ENCODE results near the gene SULT1A1.
"Not testable (repeated sequence)": the region's sequence is repeated elsewhere in the genome, so short reads cannot be mapped to it uniquely, and the experiment has no call there.

Gene SULT1A1

DNA sequence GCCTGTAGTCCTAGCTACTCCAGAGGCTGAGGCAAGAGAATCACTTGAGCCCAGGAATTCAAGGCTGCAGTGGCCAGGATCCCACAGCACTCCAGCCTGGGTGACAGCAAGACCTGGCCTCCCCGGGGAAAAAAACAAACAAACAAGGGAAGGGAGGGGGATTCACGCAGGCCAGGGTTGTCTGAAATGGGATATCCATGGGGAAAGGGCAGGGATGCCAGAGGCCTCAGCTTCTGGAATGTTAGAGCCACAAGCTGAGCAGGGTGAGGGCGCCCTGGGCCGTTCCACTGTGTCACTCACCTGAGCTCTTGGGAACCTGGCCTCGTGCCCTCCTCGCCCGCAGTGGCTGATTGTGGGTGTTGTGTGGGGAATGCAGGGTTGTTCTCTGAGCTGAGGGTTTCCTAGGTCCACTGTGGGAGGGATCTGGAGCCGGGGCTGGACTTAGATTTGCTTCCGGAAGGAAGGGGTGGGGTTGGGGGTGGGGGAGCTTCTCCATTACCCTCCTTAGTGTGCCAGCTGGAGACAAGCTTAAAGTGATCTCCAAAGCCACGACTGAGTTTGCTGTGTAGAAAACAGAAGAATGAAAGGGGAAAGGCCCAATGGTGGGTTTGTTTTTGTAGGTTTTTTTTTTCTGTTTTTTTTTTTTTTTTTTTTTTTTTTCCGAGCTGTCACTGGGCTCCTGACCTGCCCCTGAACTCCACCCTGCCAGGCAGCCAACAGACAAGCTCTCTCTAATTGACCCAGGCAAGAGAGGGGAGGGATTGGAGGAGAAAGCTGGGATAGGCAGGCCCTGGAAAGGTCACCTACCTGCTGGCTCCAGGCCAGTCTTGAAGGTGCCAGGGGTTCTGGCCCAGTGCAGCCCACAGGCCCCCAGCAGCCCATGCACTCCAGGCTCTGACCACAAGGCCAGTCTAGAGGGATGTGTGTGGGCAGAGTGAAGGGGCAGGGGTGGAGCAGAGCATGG lies at the start of gene SULT1A1:
Gene SULT1A1, minus strand, starts transcription at position 414 of the 964 bp plus-strand sequence. CDS start 1,189 bp downstream, outside the sequence.
- CTCF ChIA-PET = no interaction called here
- POLR2A ChIA-PET = no interaction called here
- no peak within 1 kb of the TSS for H3K4me3 ChIP-seq (ENCODE audit: low read depth, low read length)
- DNase-seq (ENCODE audit: low read depth, low spot score) = no peak
- TF ChIP-seq, protein P1, sequence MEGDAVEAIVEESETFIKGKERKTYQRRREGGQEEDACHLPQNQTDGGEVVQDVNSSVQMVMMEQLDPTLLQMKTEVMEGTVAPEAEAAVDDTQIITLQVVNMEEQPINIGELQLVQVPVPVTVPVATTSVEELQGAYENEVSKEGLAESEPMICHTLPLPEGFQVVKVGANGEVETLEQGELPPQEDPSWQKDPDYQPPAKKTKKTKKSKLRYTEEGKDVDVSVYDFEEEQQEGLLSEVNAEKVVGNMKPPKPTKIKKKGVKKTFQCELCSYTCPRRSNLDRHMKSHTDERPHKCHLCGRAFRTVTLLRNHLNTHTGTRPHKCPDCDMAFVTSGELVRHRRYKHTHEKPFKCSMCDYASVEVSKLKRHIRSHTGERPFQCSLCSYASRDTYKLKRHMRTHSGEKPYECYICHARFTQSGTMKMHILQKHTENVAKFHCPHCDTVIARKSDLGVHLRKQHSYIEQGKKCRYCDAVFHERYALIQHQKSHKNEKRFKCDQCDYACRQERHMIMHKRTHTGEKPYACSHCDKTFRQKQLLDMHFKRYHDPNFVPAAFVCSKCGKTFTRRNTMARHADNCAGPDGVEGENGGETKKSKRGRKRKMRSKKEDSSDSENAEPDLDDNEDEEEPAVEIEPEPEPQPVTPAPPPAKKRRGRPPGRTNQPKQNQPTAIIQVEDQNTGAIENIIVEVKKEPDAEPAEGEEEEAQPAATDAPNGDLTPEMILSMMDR (IDR thresholded peaks at IDR 0.05; ENCODE audit: insufficient read depth, low read length, missing control alignments) = no peak

DNA sequence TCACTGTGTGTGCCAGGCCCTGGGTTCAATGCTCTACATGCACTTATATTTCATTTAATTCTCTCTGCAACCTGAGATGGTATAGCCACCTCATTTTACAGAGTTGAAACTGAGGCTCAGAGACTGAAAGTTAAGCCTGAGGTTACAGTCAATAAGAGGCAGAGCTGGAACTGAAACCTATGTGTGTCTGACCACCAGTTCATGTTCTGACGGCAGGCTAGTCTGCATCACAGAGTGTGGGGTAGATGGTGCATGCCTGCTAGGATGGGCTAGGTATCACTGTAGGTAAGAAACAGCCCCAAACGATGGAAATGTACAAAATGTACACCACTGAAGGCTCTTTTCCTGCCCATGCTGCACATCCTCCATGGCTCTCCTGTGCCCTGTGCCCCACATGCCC lies 30.1 kb upstream of the SULT1A1 start:
- CTCF ChIA-PET = not testable (repeated sequence)

DNA sequence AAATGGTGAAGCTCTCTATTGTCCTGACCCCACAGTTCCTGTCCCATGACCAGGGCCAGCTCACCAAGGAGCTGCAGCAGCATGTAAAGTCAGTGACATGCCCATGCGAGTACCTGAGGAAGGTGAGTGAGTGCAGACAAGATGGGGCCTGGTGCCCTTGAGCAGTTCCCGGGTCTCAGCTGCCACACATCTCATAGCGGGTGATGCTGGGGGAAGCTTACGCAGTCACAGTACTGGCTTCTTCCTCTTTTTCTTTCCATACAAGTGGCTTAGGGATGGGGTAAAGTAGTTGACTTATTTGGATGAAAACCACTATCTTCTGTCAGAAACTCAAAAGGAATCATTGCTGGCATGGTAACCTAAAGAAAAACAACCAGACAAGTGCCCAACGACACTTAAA lies 28.5 kb upstream of the SULT1A1 start:
- DNase-seq (ENCODE audit: low read depth, low spot score); POLR2A ChIA-PET; CTCF ChIA-PET; H3K4me3 ChIP-seq (ENCODE audit: low read depth, low read length): not testable (repeated sequence)

More for the DNA sequence above, 30.1 kb upstream of the SULT1A1 start:
- POLR2A ChIA-PET; DNase-seq (ENCODE audit: low read depth, low spot score); H3K4me3 ChIP-seq (ENCODE audit: low read depth, low read length): not testable (repeated sequence)

DNA sequence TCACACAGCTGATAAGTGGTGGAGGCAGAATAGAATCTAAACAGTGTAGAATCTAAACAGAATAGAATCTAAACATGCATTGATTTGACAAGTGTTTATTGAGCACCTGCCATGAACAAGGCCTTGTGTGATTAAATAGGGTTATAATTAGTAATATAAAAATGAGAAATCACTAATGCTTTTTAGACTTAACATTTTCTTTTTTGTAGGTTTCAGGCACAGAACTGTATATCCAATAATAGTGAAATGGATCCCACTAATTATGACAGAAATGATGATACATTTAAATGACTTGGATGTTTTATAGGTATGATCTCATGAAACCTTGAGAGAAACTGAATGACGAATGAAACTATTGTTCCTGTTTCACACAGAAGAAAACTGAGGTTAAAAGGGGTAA lies 27.9 kb upstream of the SULT1A1 start, which contains the start of gene NPIPB8:
Gene NPIPB8, plus strand, starts transcription at position 301 of the 400 bp plus-strand sequence. CDS start 296 bp downstream, outside the sequence.
- H3K4me3 ChIP-seq (ENCODE audit: low read depth, low read length); DNase-seq (ENCODE audit: low read depth, low spot score); POLR2A ChIA-PET; CTCF ChIA-PET: not testable (repeated sequence)

DNA sequence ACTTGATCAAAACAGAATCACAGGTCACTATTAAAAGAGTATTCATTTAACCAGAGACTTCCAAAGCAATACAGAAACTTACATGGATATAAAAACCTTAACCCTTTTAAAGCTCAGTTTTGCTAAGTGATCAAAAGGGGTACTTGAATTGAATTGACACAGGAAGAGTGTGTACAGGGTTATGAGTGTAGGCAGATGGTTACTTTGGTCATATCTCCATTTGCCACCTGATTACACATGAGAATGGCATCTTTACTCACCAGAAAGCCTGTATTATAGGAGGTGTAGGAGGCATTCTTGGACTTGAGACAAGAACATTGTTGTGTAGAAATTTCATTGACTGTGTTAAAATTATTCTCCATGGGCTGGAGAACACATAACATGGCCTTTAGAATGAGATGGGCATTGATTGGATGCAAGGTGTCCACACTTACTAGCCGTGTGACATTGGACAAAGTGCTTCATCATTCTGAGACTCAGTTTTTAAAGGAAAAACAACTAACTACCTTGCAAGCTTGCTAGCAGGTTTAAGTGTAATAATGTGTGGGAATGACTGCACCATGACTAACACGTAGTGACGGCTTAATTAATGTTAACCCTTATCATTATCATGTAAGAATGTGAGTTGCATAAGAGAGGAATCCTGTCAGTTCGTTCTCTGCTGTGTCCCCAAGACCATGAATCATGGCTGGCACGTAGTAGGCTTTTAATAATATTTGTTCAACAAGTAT lies 26.4 kb upstream of the SULT1A1 start:
- POLR2A ChIA-PET; H3K4me3 ChIP-seq (ENCODE audit: low read depth, low read length); CTCF ChIA-PET: not testable (repeated sequence)
- DNase-seq (ENCODE audit: low read depth, low spot score) = peak; percentile 10

DNA sequence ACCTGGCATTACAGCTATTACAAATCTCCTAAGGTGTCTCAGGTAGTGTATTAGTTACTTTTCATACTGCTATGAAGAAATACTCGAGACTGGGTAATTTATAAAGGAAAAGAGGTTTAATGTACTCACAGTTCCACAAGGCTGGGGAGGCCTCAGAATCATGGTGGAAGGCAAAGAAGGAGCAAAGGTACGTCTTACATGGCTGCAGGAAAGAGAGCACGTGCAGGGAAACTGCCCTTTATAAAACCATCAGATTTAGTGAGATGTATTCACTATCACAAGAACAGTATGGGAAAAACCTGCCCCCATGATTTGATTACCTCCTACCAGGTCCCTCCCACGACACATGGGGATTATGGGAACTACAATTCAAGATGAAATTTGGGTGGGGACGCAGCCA lies 21.1 kb upstream of the SULT1A1 start:
- CTCF ChIA-PET; POLR2A ChIA-PET; H3K4me3 ChIP-seq (ENCODE audit: low read depth, low read length); DNase-seq (ENCODE audit: low read depth, low spot score): not testable (repeated sequence)

DNA sequence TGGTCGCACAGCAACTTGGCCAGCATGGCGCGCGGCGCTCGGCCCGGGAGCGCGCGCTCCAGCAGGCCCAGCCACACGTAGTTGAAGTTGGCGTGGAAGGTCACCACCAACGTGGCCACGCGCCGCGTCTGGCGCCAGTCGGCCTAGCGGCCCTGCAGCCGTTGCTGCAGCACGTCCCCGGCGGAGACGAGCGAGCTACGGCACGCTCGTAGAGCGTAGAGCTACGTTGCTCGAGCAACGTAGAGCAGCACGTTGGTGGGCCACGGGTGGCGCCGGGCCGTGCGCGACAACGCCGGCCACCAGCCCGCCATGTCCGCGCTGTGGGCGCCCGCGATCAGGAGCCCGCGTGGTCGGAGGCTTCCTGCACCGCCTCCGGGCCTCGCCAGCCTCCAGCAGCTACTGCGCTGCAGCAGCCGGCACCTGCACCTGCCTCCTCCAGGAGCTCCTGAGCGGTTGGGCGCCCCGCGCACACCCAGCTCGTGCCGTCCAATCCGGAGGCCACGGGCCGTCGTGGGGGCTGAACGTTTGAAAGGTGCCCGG lies 13.4 kb upstream of the SULT1A1 start:
- TF ChIP-seq, protein P1 (IDR thresholded peaks at IDR 0.05; ENCODE audit: insufficient read depth, low read length, missing control alignments) = no peak
- no peak overlapping the region for H3K4me3 ChIP-seq (ENCODE audit: low read depth, low read length)
- ChIA-PET POLR2A (no interaction called here), CTCF (no interaction called here)
- no peak for DNase-seq (ENCODE audit: low read depth, low spot score)

DNA sequence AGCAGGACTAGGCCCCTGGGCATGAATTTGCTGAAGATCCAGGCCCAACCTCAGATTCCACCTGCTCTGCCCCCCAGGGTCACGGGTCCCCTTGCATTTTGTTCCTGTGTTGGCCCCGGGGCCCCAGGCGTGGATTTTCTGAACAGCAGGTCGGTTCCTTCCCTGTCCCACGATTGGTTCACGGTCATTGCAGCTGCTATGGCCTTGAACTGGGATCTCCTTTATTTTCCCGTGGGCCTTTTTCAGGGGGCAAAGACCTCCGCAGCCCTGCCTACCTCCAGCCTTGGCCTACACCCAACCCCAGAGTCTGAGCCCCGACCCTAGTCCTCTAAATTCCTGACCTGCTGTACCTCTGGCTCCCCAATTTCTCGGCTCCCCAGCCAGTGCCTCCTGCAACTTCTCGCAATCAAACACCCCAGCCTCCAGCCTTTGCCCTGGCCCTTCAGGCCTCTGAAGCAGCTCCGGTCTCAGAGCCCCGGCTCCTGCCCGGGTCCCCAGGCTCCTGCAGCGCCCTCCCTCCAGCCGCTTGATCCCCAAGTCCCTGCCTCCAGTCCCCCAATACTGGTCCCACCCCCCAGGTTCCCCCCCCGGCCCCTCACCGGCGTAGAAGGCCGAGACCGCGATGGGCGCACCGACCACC lies 12.8 kb upstream of the SULT1A1 start:
- CTCF ChIA-PET; DNase-seq (ENCODE audit: low read depth, low spot score); H3K4me3 ChIP-seq (ENCODE audit: low read depth, low read length); POLR2A ChIA-PET: not testable (repeated sequence)

DNA sequence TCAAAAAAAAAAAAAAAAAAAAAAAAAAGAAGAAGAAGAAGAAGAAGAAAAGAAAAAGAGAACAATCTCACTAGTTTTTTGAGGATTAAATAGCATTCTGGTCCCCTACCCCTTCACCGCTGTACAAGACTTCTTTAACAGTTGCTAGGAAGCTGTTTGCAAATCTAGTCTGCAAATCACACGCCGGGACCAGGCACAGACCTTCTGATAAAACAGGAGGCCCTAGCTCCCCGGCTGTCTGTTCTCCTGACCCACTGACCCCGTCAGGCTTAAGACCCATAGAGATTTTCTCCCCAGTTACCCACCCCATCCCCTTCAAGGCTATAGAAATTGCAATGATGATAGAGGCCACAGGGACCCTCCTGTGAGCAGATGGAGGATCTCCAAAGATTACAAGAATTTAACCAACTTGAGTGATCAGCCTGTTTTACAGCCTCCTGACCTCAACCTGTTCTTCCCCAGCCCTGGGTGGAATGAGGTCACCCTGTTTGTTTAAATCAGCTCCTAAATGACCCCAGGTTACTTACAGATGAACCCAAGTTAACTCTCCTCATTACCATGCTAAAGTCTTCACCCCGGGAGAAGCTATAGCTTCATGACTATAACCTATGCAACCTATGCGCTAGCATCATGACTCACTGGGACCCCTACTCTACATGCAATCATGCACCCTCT lies 11.8 kb upstream of the SULT1A1 start:
- DNase-seq (ENCODE audit: low read depth, low spot score) = no peak
- ChIA-PET POLR2A (no interaction called here), CTCF (no interaction called here)
- no peak overlapping the region for H3K4me3 ChIP-seq (ENCODE audit: low read depth, low read length)
- TF ChIP-seq, protein P1 (IDR thresholded peaks at IDR 0.05; ENCODE audit: insufficient read depth, low read length, missing control alignments) = no peak

DNA sequence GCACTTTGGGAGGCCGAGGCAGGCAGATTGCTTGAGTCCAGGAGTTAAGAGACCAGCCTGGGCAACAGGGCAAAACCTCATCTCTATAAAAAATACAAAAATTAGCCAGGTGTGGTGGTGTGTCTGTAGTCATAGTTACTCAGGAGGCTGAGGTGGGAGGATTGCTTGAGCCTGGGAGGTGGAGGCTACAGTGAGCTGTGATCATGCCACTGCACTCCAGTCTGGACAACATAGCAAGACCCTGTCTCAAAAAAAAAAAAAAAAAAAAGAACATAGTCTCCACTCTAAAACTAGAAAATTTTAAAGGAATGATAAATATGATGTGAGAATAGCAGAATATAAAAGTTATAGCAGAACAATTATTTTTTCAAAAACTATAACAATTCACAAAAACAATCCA lies 10.5 kb upstream of the SULT1A1 start:
- DNase-seq (ENCODE audit: low read depth, low spot score); CTCF ChIA-PET; H3K4me3 ChIP-seq (ENCODE audit: low read depth, low read length); POLR2A ChIA-PET: not testable (repeated sequence)
